Tibial nerve (tissue), 4 donors: ENCODE results near the gene HMX1.

ENCODE experiments used
- EP300 ChIP-seq, 2 donors: sonication (generic); formaldehyde crosslinking; IDR thresholded peaks; one replicate each; pipeline ENCODE4 v1.6.1; 2017; ENCODE audit warnings: antibody characterized with exemption in 2 of 2, mild to moderate bottlenecking in 1 of 2
- TF ChIP-seq, protein P1 (sequence below), 5 experiments: fragments of 200-600 bp in 3 of 5; fragments of 450-650 bp in 2 of 5; sonication (generic) in 3 of 5; IDR thresholded peaks; one replicate each; pipeline ENCODE4 v1.5.1; 2016 to 2019; ENCODE audit warnings: antibody characterized with exemption in 5 of 5, mild to moderate bottlenecking in 3 of 5, moderate library complexity in 2 of 5

DNA sequence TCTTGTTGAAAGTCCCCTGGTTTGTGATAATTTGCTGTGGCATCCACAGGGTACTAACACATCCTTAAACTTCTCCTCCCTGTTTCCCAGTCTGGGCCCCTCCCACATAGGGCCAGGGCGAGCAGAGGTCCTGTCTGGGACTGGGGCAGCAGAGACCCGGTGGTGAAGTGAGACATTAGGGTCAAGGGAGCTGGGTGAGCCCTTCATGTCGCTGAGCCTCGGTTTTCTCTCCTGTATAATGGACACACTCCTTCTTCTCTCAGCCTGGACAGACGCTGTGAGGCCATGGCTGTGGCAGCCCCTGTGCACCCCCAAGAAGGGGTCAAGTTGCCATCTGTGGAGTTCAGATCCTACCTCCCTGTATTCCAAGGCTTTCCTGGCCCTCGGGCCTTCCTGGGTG is 33.0 kb upstream of the HMX1 start:
- TF ChIP-seq, protein P1, sequence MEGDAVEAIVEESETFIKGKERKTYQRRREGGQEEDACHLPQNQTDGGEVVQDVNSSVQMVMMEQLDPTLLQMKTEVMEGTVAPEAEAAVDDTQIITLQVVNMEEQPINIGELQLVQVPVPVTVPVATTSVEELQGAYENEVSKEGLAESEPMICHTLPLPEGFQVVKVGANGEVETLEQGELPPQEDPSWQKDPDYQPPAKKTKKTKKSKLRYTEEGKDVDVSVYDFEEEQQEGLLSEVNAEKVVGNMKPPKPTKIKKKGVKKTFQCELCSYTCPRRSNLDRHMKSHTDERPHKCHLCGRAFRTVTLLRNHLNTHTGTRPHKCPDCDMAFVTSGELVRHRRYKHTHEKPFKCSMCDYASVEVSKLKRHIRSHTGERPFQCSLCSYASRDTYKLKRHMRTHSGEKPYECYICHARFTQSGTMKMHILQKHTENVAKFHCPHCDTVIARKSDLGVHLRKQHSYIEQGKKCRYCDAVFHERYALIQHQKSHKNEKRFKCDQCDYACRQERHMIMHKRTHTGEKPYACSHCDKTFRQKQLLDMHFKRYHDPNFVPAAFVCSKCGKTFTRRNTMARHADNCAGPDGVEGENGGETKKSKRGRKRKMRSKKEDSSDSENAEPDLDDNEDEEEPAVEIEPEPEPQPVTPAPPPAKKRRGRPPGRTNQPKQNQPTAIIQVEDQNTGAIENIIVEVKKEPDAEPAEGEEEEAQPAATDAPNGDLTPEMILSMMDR (IDR thresholded peaks at IDR 0.05), result no peak
- TF ChIP-seq EP300 (IDR thresholded peaks at IDR 0.05), result no peak
